Dedifferentiated amniotic fluid mesenchymal stem cell (primary cell): ENCODE data around the gene TUBA3C.
"Not testable (repeated sequence)": the region's sequence is repeated elsewhere in the genome, so short reads cannot be mapped to it uniquely, and the experiment has no call there.

ENCODE experiments used
- DNase-seq: peaks from one replicate; pipeline ENCODE4 v3.0.0-alpha.2; 2016; ENCODE audit errors: extremely low spot score

TUBA3C gene

GRCh38 chr13:19181621-19182485 is at the start of gene TUBA3C:
TUBA3C (minus strand) TSS chr13:19181824; CDS start chr13:19181747, 77 bp downstream.
- no peak for DNase-seq

DNA sequence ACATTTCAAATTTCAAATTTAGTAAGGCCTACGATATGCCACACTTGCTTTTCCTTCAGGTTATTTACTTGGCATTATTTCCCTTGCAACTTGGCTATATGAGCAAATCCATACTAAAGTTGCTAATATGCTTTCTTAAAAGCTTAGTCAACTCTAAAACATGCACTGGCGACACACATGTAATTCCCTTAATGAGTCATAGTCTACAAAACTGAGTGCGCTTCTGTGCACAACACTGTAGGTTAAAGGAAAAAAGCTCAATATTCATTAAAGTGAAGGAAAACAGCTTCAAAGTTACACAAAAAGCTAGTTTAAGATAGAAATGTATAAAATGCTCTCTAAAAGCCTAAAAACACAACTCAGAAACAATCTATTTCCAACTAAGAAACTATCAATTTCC is 25.8 kb upstream of the TUBA3C start:
- DNase-seq, result not testable (repeated sequence)

GRCh38 chr13:19192622-19193021 is 11.0 kb upstream of the TUBA3C start:
- not testable (repeated sequence) for DNase-seq

DNA sequence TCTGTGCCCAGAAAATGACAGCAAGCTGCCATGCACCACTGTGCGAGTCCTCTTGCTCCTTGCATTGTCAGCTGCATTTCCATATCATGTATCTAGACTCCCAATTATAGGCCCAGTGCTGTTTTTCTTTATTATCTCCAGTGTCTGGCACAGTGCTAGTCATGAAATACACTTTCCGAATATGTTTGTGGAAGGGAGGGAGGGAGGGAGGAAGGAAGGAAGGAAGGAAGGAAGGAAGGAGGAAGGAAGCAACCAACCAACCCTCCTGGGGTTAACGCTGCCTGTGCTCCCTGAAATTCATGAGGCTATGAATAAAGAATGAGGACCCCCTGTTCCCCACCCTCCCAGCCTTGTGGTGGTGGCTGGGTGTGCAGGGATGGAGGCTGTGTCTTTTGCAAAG is 8.3 kb upstream of the TUBA3C start:
- DNase-seq, result not testable (repeated sequence)

GRCh38 chr13:19189368-19189767 is 7.7 kb upstream of the TUBA3C start:
- DNase-seq, result not testable (repeated sequence)

DNA sequence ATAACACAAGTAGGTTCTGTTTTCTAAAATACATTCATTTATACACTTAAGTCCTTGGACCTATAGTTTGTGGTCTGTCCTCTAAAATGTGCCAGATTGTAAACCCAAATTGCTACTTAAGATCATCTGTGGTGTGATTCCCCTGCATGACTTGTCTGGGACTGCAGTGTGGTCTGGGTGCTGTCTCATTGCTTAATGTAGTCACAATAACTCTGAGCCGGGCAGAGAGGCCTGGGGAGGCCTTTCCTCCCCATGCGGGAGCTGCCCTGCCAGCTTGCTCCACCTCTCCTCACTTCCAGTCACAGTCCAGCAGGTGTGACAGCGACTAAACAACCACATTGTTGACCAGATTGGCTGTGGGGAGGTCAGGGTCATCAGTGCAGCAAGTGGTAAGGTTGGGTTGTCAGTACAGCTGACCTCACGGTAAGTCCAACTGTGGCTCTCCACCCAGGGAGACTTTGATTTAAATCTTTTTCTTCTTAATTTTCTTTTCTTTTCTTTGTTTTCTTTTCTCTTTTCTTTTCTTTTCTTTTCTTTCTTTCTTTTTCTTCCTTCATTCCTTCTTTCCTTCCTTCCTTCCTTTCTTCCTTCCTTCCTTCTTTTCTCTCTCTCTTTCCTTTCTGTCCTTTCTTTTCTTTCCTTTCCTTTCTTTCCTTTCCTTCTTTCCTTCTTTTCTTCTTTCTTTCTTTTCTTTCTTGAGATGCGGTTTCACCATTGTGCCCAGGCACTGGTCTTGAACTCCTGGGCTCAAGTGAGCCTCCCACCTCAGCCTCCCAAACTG is 4.4 kb upstream of the TUBA3C start:
- no peak for DNase-seq

DNA sequence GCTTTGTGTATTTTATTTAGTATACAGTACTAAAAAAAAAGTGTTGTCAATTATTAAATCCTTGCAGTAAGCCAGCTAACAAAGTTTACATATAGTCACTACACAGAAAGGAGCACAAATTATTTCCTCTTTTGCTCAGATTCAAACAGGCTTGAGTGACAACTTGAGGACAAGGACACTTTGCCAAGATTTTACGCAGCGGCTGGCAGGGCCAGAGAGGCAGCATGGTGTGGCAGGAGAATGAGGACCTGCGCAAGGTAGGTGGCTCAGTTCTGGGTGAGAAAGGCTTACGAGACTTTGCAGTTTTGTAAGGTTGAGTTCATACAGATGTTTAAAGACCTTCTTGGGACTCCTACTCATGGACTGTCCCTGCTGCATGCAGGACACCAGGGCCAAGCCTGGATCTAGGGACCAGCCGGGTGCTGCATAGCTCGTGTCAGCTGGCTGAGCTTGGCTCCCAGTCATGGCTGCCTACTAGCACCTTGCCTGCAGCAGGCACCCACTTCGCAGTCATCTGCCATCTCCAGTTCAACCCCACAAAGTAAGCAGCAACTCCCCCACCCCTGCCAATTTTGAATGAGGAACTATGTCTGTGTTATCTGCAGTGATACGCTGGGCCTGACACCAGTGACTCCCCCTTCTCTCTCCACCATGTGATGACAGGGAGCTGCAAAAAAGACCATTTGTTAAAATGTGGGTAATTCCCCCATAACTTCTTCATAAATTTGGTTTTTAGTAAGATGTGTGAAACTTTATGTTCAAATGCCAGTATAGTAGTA is 3.7 kb upstream of the TUBA3C start:
- DNase-seq, result no peak

DNA sequence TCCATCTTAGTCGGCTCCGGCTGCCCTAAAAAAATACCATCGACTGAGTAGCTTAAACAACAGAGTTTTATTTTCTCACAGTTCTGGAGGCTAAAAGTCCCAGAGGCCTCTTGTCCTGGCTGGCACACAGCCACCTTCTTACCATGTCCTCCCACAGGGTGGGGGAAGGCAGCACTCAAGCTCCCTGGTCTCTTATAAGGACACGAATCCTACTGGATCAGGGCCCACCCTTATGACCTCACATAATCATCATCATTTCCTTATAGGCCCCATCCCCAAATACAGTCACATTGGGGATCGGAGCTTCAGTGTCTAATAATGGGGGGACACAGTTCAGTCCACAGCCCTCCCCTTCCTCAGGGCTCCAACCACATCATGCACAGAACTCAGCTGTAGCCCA is 2.6 kb upstream of the TUBA3C start:
- no peak for DNase-seq

DNA sequence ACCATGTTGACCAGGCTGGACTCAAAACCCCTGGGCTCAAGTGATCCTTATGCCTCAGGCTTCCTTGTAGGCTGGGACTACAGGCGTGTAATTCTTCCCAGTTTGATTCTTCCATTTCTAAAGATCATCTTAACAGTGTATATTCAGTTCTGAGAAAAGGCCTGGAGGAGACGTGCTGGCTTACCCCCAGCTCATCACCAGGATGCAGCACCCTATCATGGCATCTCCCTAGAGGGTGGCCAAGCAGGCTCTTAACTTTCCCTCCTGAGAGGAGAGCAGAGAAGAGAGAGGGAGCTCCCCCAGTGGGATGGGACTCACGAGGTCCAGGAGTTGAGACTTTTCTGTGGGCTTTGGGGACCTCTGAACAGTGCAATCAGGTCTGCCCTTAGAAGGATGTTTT is 2.1 kb upstream of the TUBA3C start:
- DNase-seq, result no peak

DNA sequence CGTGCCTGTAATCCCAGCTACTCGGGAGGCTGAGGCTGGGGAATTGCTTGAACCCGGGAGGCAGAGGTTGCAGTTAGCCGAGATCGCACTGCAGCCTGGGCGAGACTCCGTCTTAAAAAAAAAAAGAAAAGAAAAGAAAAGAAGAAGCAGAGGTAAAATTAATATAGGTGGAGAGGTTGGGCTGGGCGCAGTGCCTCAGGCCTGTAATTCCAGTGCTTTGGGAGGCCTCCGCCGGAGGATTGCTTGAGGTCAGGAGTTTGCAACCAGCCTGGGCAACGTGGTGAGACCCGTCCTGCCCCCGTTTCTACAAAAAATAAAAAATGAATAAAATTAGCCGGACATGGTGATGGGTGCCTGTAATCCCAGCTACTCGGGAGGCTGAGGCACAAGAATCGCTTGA is 912 bp upstream of the TUBA3C start:
- no peak for DNase-seq

DNA sequence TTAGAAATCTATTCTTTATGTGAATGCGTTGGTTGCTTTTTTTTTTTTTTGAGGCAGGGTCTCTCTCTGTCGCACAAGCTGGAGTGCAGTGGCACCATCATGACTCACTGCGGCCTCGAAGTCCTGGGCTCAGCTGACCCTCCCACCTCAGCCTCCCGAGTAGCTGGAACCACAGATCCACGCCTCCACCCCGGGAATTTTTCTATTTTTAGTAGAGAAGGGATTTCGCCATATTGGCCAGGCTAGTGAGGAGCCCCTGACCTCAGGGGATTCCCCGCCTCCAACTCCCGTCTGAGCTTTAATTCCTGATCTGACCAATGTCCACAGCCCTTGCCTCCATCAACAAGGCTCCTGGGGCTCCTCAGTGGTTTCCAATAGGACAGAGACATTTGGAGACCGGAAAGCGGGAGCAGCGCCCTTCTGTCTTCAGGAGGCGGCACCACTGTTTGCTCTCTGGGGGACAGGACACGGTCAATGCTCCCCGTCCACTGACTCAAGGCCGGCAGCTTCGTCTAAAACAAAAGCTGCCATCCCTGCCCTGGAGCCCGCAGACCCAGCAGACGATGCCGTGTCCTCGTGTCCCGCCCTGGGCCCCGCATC is 503 bp downstream of the TUBA3C start:
- no peak for DNase-seq

GRCh38 chr13:19179916-19180315 is 1.7 kb downstream of the TUBA3C start:
- no peak for DNase-seq

GRCh38 chr13:19178901-19179593 is 2.6 kb downstream of the TUBA3C start:
- DNase-seq, result no peak

DNA sequence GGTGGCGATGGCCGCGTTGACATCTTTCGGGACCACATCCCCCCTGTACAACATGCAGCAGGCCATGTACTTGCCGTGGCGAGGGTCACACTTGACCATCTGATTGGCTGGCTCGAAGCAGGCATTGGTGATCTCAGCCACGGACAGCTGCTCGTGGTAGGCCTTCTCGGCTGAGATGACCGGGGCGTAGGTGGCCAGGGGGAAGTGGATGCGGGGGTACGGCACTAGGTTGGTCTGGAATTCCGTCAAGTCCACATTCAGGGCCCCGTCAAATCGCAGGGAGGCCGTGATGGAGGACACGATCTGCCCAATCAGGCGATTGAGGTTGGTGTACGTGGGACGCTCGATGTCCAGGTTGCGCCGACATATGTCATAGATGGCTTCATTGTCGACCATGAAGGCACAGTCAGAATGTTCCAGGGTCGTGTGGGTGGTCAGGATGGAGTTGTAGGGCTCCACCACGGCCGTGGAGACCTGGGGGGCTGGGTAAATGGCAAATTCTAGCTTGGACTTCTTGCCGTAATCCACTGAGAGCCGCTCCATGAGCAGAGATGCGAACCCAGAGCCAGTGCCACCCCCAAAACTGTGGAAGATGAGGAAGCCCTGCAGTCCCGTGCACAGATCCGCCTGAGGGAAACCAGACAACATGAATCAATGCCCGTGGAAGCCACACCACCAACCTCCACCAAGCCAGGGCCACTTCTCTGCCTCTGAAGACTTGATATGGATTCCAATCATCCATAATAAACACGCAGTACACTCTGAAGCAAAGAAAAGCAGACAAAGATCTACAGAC is 4.4 kb downstream of the TUBA3C start:
- not testable (repeated sequence) for DNase-seq

DNA sequence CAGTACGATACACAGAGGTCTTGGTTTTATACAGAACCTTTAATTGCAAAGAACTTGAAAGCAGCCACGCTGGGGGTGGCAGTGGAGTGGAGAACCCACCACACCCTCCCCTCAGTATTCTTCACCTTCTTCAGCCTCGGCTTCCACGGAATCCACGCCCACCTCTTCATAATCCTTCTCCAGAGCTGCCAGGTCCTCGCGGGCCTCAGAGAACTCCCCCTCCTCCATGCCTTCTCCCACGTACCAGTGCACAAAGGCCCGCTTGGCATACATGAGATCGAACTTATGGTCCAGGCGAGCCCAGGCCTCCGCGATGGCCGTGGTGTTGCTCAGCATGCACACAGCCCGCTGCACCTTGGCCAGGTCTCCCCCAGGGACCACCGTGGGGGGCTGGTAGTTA is 7.9 kb downstream of the TUBA3C start:
- DNase-seq, result no peak

DNA sequence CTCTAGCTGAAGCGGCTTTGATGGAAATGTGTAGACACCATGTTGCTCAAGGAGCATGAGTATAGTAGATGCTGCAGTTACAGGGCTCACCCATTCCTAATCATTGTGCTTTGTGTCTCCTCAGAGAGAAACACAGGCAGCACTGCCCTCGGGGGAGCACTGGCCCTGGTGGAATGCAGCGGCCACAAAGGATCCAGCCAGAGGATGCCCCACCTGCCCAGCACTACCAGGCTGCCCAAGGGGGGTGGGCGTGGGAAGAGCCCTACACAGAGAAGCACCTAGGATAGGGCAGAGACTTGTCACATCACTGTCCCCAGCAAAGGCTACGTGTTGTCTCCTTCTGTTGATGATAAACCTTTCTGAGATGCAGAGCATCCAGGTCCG is 9.0 kb downstream of the TUBA3C start:
- no peak for DNase-seq

- DNase-seq, result no peak
These were observed 9.5 kb downstream of the TUBA3C start for GRCh38 chr13:19172007-19172646.

GRCh38 chr13:19171563-19171962 is 10.1 kb downstream of the TUBA3C start:
- no peak for DNase-seq

DNA sequence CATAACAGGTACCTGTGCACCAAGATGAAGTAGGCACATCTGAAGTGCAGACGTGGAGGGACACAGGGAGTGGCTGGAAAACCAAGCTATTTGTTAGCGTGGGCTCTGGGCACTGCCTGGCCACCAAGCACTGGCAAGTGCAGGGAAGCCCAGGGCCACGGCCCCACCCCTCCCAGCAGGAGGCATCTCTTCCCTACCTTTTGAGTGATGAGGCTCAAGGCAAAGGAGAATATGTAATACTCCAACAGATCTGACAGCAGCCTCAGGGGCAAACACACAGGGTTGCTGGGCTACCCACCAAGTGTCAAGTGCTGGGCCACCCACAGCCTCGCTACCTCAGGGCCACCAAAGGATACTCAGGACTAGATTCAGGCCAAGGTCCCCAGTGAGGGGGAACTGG is 11.6 kb downstream of the TUBA3C start:
- DNase-seq, result no peak

DNA sequence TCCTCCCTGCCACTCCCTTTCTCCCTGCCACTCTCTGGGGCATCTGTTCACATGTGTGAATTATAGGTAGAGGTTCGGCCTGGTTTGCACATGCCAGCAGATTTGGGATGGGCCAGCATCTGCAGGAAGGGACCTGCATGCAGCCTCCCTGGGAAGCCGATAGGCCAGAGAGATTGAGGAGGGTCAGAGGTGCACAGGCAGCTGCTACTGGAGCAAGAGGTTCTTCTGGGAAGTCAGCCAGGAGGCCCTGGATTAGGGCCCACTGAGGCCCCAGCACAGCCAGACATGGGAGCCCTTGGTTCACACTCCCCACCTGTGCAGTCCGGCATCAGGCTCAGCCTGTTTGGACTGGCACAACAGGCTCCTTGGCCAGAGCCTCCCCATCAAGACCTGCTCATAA is 12.1 kb downstream of the TUBA3C start:
- no peak for DNase-seq
